Neutrophil (primary cell): ENCODE measurements around the gene CCDC91.

Experiments
- H3K27ac ChIP-seq: fragments of 200-600 bp; sonication (generic); 2 replicates; pipeline ENCODE4 v1.5.1; 2016; ENCODE audit warnings: mild to moderate bottlenecking, moderate library complexity
- H3K27me3 ChIP-seq: fragments of 200-600 bp; sonication (generic); 2 replicates; pipeline ENCODE4 v1.6.0; 2016; ENCODE audit warnings: mild to moderate bottlenecking
- H3K36me3 ChIP-seq: fragments of 200-600 bp; sonication (generic); 2 replicates; pipeline ENCODE4 v1.5.1; 2017
- H3K4me1 ChIP-seq, 2 experiments: fragments of 200-600 bp in 1 of 2; sonication (generic) in 1 of 2; 1 replicate in 1 of 2; 2 replicates in 1 of 2; pipeline versions ENCODE4 v1.5.1 to v1.6.1; 2013 to 2016; ENCODE audit warnings: low read depth in 1 of 2, low read length in 1 of 2, mild to moderate bottlenecking in 1 of 2, moderate library complexity in 1 of 2; ENCODE audit not compliant: control insufficient read depth in 1 of 2, insufficient read depth in 1 of 2
- H3K4me3 ChIP-seq, 2 experiments: fragments of 200-600 bp in 1 of 2; sonication (generic) in 1 of 2; 1 replicate in 1 of 2; 2 replicates in 1 of 2; pipeline ENCODE4 v1.5.1; 2013 to 2016; ENCODE audit warnings: low read depth in 1 of 2, low read length in 1 of 2, mild to moderate bottlenecking in 1 of 2, moderate library complexity in 1 of 2
- H3K9me3 ChIP-seq: fragments of 200-600 bp; sonication (generic); 2 replicates; pipeline ENCODE4 v1.5.1; 2016
- TF ChIP-seq, protein P1 (sequence below): fragments of 200-600 bp; sonication (generic); IDR thresholded peaks from 2 replicates; pipeline ENCODE4 v1.5.1; 2016; ENCODE audit warnings: antibody characterized with exemption

CCDC91 gene

DNA sequence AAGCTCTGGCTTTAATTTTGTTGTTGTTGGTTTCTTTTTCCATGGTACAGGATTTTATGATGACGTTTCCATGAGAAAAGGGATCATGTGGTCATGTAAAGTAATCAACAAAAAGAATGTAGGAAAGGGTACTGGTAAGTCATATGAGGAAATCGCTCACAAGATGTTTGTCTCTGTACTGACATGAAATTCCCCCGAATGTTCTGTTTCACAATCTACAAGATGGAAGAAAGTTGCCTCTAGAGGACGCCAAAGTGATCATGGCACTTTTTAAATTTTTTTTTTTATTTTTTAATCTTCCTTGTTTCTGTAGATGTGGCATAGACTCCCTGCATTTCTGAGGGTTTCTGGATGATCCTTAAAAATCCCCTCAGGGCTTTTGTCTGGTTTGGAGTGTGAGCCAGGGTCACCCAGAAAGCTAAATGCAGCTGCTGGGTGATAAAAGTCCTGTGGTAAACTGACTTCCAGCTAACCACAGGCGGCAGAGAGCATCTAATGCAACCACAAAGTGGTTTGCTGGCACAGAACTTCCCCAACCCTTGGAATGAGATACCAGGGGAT lies 393.5 kb downstream of the CCDC91 start:
- no peak overlapping the region for H3K4me3 ChIP-seq
- no peaks in the 10 kb centered on the region for H3K9me3 ChIP-seq
- H3K36me3 ChIP-seq = no peaks in the 10 kb centered on the region
- H3K27ac ChIP-seq = no peak overlapping the region
- no peaks in the 10 kb centered on the region for H3K27me3 ChIP-seq
- TF ChIP-seq, protein P1, sequence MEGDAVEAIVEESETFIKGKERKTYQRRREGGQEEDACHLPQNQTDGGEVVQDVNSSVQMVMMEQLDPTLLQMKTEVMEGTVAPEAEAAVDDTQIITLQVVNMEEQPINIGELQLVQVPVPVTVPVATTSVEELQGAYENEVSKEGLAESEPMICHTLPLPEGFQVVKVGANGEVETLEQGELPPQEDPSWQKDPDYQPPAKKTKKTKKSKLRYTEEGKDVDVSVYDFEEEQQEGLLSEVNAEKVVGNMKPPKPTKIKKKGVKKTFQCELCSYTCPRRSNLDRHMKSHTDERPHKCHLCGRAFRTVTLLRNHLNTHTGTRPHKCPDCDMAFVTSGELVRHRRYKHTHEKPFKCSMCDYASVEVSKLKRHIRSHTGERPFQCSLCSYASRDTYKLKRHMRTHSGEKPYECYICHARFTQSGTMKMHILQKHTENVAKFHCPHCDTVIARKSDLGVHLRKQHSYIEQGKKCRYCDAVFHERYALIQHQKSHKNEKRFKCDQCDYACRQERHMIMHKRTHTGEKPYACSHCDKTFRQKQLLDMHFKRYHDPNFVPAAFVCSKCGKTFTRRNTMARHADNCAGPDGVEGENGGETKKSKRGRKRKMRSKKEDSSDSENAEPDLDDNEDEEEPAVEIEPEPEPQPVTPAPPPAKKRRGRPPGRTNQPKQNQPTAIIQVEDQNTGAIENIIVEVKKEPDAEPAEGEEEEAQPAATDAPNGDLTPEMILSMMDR = no peak
- H3K4me1 ChIP-seq = no peaks in the 10 kb centered on the region

DNA sequence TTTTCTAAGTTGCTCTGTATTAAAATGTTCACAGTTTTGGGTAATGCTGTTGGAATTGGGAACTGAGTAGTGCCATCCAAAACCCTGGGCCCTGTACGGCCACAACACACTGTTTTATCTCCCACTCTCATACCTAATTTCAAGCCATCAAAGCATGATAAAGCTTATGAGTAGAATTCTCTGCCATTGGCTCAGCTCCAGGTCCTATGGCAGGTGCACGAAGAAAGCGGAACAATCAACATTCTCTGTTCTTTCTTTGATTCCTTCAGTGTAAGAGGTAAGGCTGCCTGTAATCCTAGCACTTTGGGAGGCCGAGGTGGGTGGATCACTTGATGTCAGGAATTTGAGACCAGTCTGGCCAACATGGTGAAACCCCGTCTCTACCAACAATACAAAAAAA lies 394.9 kb downstream of the CCDC91 start:
- Histone ChIP-seq H3K9me3 (no peaks in the 10 kb centered on the region), H3K27me3 (no peaks in the 10 kb centered on the region), H3K36me3 (no peaks in the 10 kb centered on the region), H3K4me3 (no peak overlapping the region), H3K27ac (no peak overlapping the region), H3K4me1 (no peaks in the 10 kb centered on the region)
- TF ChIP-seq, protein P1 = no peak

DNA sequence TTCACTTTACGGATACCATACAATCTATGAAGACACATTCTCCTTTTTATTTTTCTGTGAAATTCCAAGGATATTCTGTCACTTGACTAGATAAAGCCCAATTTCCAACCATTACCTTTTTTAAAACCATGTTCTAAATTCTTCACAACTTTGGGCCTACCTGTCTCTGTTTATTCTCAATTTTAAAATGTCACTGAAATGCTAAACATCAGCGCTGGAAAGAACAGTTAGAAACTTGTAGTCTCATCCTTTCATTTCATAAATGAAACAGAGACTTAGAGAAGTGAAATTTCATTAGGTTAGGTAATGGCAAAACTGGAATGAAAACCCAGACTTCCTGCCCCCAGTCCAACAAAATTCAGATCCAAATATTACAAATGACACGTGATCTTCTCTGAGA lies 396.2 kb downstream of the CCDC91 start:
- H3K4me3 ChIP-seq = no peak overlapping the region
- no peaks in the 10 kb centered on the region for H3K4me1 ChIP-seq
- TF ChIP-seq, protein P1 = no peak
- no peaks in the 10 kb centered on the region for H3K9me3 ChIP-seq
- no peak overlapping the region for H3K27ac ChIP-seq
- no peaks in the 10 kb centered on the region for H3K36me3 ChIP-seq
- no peaks in the 10 kb centered on the region for H3K27me3 ChIP-seq

DNA sequence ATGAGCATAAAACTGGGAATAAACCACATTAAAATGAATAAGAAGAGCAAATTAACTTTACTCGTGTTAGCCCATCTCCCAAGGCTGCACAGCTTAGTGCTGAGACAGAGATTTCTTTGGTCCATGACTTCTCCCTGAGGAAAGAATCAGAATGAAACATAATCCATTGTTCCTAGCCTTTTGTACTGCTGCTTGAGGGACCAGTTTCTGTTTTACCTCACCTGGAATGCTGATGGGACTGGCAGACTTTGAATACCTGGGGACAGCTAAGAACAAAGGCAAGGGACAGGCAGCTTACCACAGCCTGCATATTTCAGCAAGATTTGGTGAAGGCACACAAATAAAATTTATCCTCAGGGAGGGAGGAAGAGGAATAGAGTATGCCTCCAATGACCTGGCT lies 401.6 kb downstream of the CCDC91 start:
- no peak overlapping the region for H3K4me3 ChIP-seq
- H3K9me3 ChIP-seq = no peaks in the 10 kb centered on the region
- no peaks in the 10 kb centered on the region for H3K4me1 ChIP-seq
- H3K27ac ChIP-seq = no peak overlapping the region
- H3K27me3 ChIP-seq = no peaks in the 10 kb centered on the region
- TF ChIP-seq, protein P1 = no peak
- H3K36me3 ChIP-seq = no peaks in the 10 kb centered on the region
